ENCODE measurements around the gene PVALEF.

Gene PVALEF

GRCh38 chr17:81137248-81137647 lies 28.1 kb upstream of the PVALEF start:
- no peak for DNase-seq
- TF ChIP-seq CTCF (IDR thresholded peaks at IDR 0.05; ENCODE audit: low read depth, low read length), result no peak

GRCh38 chr17:81138083-81138482 lies 27.2 kb upstream of the PVALEF start:
- Histone ChIP-seq H3K36me3 (no peaks in the 10 kb centered on the region), H3K4me3 (ENCODE audit: low read depth, low read length) (no peak overlapping the region), H3K4me1 (no peaks in the 10 kb centered on the region; the same call in 1 of the 2 replicates), H3K9me3 (no peaks in the 10 kb centered on the region), H3K27me3 (no peaks in the 10 kb centered on the region)
- TF ChIP-seq CTCF (IDR thresholded peaks at IDR 0.05; ENCODE audit: low read depth, low read length), result no peak
- DNase-seq, result no peak

More at GRCh38 chr17:81137248-81137647, 28.1 kb upstream of the PVALEF start:
- H3K36me3 ChIP-seq, result no peaks in the 10 kb centered on the region
- no peaks in the 10 kb centered on the region for H3K27me3 ChIP-seq
- H3K4me1 ChIP-seq, result no peaks in the 10 kb centered on the region
- H3K9me3 ChIP-seq, result no peaks in the 10 kb centered on the region
- no peak overlapping the region for H3K4me3 ChIP-seq (ENCODE audit: low read depth, low read length)

- DNase-seq, result no peak
- H3K4me3 ChIP-seq (ENCODE audit: low read depth, low read length), result no peak overlapping the region
- H3K9me3 ChIP-seq, result no peaks in the 10 kb centered on the region
- H3K27me3 ChIP-seq, result no peaks in the 10 kb centered on the region
- no peaks in the 10 kb centered on the region for H3K36me3 ChIP-seq
- H3K4me1 ChIP-seq, result no peaks in the 10 kb centered on the region; the same call in 1 of the 2 replicates
- TF ChIP-seq CTCF (IDR thresholded peaks at IDR 0.05; ENCODE audit: low read depth, low read length), result no peak
Measured at GRCh38 chr17:81138500-81138899, 26.8 kb upstream of the PVALEF start.

GRCh38 chr17:81139428-81139827 lies 25.9 kb upstream of the PVALEF start:
- Histone ChIP-seq H3K36me3 (no peaks in the 10 kb centered on the region), H3K9me3 (no peaks in the 10 kb centered on the region), H3K4me3 (ENCODE audit: low read depth, low read length) (no peak overlapping the region), H3K27me3 (no peaks in the 10 kb centered on the region), H3K4me1 (no peaks in the 10 kb centered on the region; the same call in 1 of the 2 replicates)
- TF ChIP-seq CTCF (IDR thresholded peaks at IDR 0.05; ENCODE audit: low read depth, low read length), result no peak
- no peak for DNase-seq

GRCh38 chr17:81140018-81140417 lies 25.3 kb upstream of the PVALEF start:
- no peaks in the 10 kb centered on the region for H3K36me3 ChIP-seq
- H3K4me3 ChIP-seq (ENCODE audit: low read depth, low read length), result no peak overlapping the region
- no peaks in the 10 kb centered on the region for H3K9me3 ChIP-seq
- H3K27me3 ChIP-seq, result no peaks in the 10 kb centered on the region
- DNase-seq, result no peak
- no peak for TF ChIP-seq CTCF (IDR thresholded peaks at IDR 0.05; ENCODE audit: low read depth, low read length)
- H3K4me1 ChIP-seq, result no peaks in the 10 kb centered on the region; the same call in 1 of the 2 replicates

- no peak for DNase-seq
- H3K9me3 ChIP-seq, result no peaks in the 10 kb centered on the region
- no peak overlapping the region for H3K4me3 ChIP-seq (ENCODE audit: low read depth, low read length)
- H3K27me3 ChIP-seq, result no peaks in the 10 kb centered on the region
- no peak for TF ChIP-seq CTCF (IDR thresholded peaks at IDR 0.05; ENCODE audit: low read depth, low read length)
- no peaks in the 10 kb centered on the region for H3K36me3 ChIP-seq
- no peaks in the 10 kb centered on the region; the same call in 1 of the 2 replicates for H3K4me1 ChIP-seq
Measured at GRCh38 chr17:81140695-81141094, 24.6 kb upstream of the PVALEF start.
